CD14-positive monocyte (primary cell): Measurements from ENCODE around the gene ZNF91. TPM values are rescaled to one million over a fixed set of nuclear protein-coding genes. Genes with fewer than 3 reads are reported as not detected.
"Not testable (repeated sequence)": the region's sequence is repeated elsewhere in the genome, so short reads cannot be mapped to it uniquely, and the experiment has no call there.

Source experiments
- DNase-seq, 3 donors: peaks; one replicate each; pipeline ENCODE4 v3.0.0-alpha.2; 2011 to 2022
- H2AFZ ChIP-seq: 2 replicates; pipeline ENCODE4 v1.6.0; 2012; ENCODE audit warnings: mild to moderate bottlenecking, low read depth, low read length, inconsistent platforms; ENCODE audit not compliant: insufficient read depth, poor library complexity, severe bottlenecking
- H3K27ac ChIP-seq, 2 donors: 1 replicate in 1 of 2; 2 replicates in 1 of 2; pipeline ENCODE4 v1.5.1; 2012 to 2013; ENCODE audit warnings: low read length in 2 of 2, control low read depth in 1 of 2, inconsistent platforms in 1 of 2, low read depth in 1 of 2, mild to moderate bottlenecking in 1 of 2
- H3K27me3 ChIP-seq, 2 donors: one replicate each; pipeline versions ENCODE4 v1.6.0 to v1.6.1; 2011 to 2013; ENCODE audit warnings: low read length in 2 of 2; ENCODE audit not compliant: control insufficient read depth in 2 of 2, insufficient read depth in 2 of 2
- H3K36me3 ChIP-seq, 2 donors: replicated peaks in 1 of 2; 1 replicate in 1 of 2; 2 replicates in 1 of 2; pipeline versions ENCODE4 v1.5.1 to v1.6.1; 2012 to 2013; ENCODE audit warnings: low read length in 2 of 2, control low read depth in 1 of 2, inconsistent platforms in 1 of 2, mild to moderate bottlenecking in 1 of 2; ENCODE audit not compliant: insufficient read depth in 2 of 2, control insufficient read depth in 1 of 2
- H3K4me1 ChIP-seq, 2 donors: 1 replicate in 1 of 2; 2 replicates in 1 of 2; pipeline versions ENCODE4 v1.5.1 to v1.6.1; 2012 to 2013; ENCODE audit warnings: low read length in 2 of 2, control low read depth in 1 of 2, inconsistent platforms in 1 of 2, mild to moderate bottlenecking in 1 of 2, moderate library complexity in 1 of 2; ENCODE audit not compliant: insufficient read depth in 2 of 2, control insufficient read depth in 1 of 2
- H3K4me2 ChIP-seq: replicated peaks from 2 replicates; pipeline ENCODE3; 2012; ENCODE audit warnings: low read length, moderate library complexity, mild to moderate bottlenecking; ENCODE audit not compliant: poor library complexity, severe bottlenecking; ENCODE audit errors: extremely low read depth
- H3K4me3 ChIP-seq, 3 experiments: fragments of 200-600 bp in 1 of 3; sonication (generic) in 1 of 3; replicated peaks in 1 of 3; 1 replicate in 2 of 3; 2 replicates in 1 of 3; pipeline ENCODE4 v1.5.1; 2011 to 2013; ENCODE audit warnings: low read length in 3 of 3, mild to moderate bottlenecking in 3 of 3, control low read depth in 2 of 3, low read depth in 2 of 3, inconsistent platforms in 1 of 3, moderate library complexity in 1 of 3
- H3K79me2 ChIP-seq: 2 replicates; pipeline ENCODE4 v1.6.0; 2012; ENCODE audit warnings: mild to moderate bottlenecking, control low read depth, inconsistent platforms, low read length, moderate library complexity; ENCODE audit not compliant: insufficient read depth
- H3K9ac ChIP-seq: 2 replicates; pipeline ENCODE4 v1.6.0; 2017; ENCODE audit warnings: low read length, mild to moderate bottlenecking; ENCODE audit not compliant: insufficient read depth, poor library complexity, severe bottlenecking
- H3K9me3 ChIP-seq, 2 donors: replicated peaks in 1 of 2; 1 replicate in 1 of 2; 2 replicates in 1 of 2; pipeline versions ENCODE4 v1.5.1 to v1.6.1; 2012 to 2013; ENCODE audit warnings: low read length in 2 of 2, control low read depth in 1 of 2; ENCODE audit not compliant: control insufficient read depth in 1 of 2, insufficient read depth in 1 of 2
- H4K20me1 ChIP-seq: 2 replicates; pipeline ENCODE4 v1.6.0; 2012; ENCODE audit warnings: mild to moderate bottlenecking, low read length, control low read depth, moderate library complexity; ENCODE audit not compliant: insufficient read depth
- H3K27ac Mint-ChIP-seq, 7 donors: one replicate each; pipeline ENCODE4 v1.8.0; 2020; ENCODE audit warnings: mild to moderate bottlenecking in 7 of 7, mixed read lengths in 7 of 7, moderate library complexity in 6 of 7, inconsistent platforms in 2 of 7
- H3K27me3 Mint-ChIP-seq, 3 donors: one replicate each; pipeline ENCODE4 v1.8.0; 2021 to 2022; ENCODE audit warnings: low read depth in 3 of 3, mild to moderate bottlenecking in 3 of 3, mixed read lengths in 3 of 3, moderate library complexity in 3 of 3, inconsistent platforms in 1 of 3
- H3K36me3 Mint-ChIP-seq, 2 donors: one replicate each; pipeline ENCODE4 v1.8.0; 2020; ENCODE audit warnings: mixed read lengths in 2 of 2, inconsistent platforms in 1 of 2, mild to moderate bottlenecking in 1 of 2
- H3K4me1 Mint-ChIP-seq: one replicate; pipeline ENCODE4 v1.8.0; 2020; ENCODE audit warnings: mild to moderate bottlenecking, mixed read lengths
- H3K4me3 Mint-ChIP-seq, 2 donors: one replicate each; pipeline ENCODE4 v1.8.0; 2020; ENCODE audit warnings: mild to moderate bottlenecking in 2 of 2, mixed read lengths in 2 of 2, moderate library complexity in 1 of 2
- H3K9me3 Mint-ChIP-seq, 7 donors: one replicate each; pipeline ENCODE4 v1.8.0; 2020 to 2022; ENCODE audit warnings: mixed read lengths in 7 of 7, mild to moderate bottlenecking in 6 of 7, moderate library complexity in 6 of 7, inconsistent platforms in 2 of 7
- WGBS: methylation state at CpG from one replicate; pipeline ENCODE4 v1.1.5; 2013; ENCODE audit warnings: missing lambda C conversion rate; ENCODE audit not compliant: insufficient coverage; 5-methylcytosine and 5-hydroxymethylcytosine counted together
- intact Hi-C, 2 donors: fragments of 100-400 bp; cut with micrococcal nuclease; formaldehyde crosslinking; loops; one replicate each; pipeline versions ENCODE4 v1.15.0 to v1.15.1; 2023
- polyA plus RNA-seq, 3 donors: library from polyadenylated mRNA; depleted of rRNA in 1 of 3; unstranded in 2 of 3; stranded (reverse) in 1 of 3; fragments of 300-500 nt in 2 of 3; fragments of >200 nt in 1 of 3; fragmentation: Illumina TruSeq in 2 of 3; gene quantifications; 1 replicate in 2 of 3; 2 replicates in 1 of 3; pipeline ENCODE4 v1.2.3, GENCODE V29; 2012 to 2021
- TF ChIP-seq, protein P1 (sequence below): fragments of 200-600 bp; IDR thresholded peaks from one replicate; pipeline ENCODE4 v1.8.0; 2022; ENCODE audit warnings: antibody characterized with exemption, mild to moderate bottlenecking

ZNF91 gene
- polyA plus RNA-seq, 3 donors = 3.5 to 5.5 (median 4.9) TPM

DNA sequence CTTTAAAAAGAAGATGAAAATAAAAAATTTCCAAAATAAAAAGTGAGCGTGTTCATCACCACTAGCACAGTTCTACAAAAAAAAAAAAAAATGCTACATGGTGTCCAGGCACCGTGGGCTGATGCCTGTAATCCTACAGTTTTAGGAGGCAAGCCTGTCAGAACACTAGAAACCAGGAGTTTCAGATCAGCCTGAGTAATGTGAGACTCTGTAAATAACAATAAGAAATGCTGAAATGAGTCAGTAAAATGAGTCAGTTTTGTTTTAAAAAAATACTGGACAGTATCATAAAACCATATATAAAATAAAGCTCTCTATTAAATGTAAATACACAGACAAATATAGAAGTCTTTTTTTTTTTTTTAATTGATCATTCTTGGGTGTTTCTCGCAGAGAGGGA is 30.0 kb downstream of the ZNF91 start:
- no peaks in the 10 kb centered on the region for H3K27me3 ChIP-seq
- no CpG with 5 or more reads among the region's 3 CpGs for WGBS
- H3K9me3 Mint-ChIP-seq = peaks cover 26 to 77% (median 74%) of the 10 kb centered on the region in 7 donors

GRCh38 chr19:23361843-23362242 is 33.4 kb downstream of the ZNF91 start:
- H3K27ac ChIP-seq, H3K4me1 ChIP-seq, H3K27ac Mint-ChIP-seq, H3K79me2 ChIP-seq, H3K9ac ChIP-seq, H2AFZ ChIP-seq, intact Hi-C loops, H3K4me1 Mint-ChIP-seq, H4K20me1 ChIP-seq, DNase-seq, H3K4me3 Mint-ChIP-seq, H3K27me3 ChIP-seq, H3K27me3 Mint-ChIP-seq, H3K4me2 ChIP-seq: not testable (repeated sequence)
- peaks cover 38 to 81% (median 77%) of the 10 kb centered on the region in 7 donors for H3K9me3 Mint-ChIP-seq
- H3K9me3 ChIP-seq = peaks cover 34 to 96% of the 10 kb centered on the region in 2 donors
- no CpG with 5 or more reads among the region's 1 CpG for WGBS
- H3K36me3 ChIP-seq = peaks cover 0 to 40% of the 10 kb centered on the region in 2 donors
- H3K36me3 Mint-ChIP-seq = peaks cover 27 to 42% of the 10 kb centered on the region in 2 donors
- H3K4me3 ChIP-seq = peak overlapping the region in 1 of 3 experiments; percentile 25

More for the DNA sequence above, 30.0 kb downstream of the ZNF91 start:
- H3K9me3 ChIP-seq = peaks cover 40 to 91% of the 10 kb centered on the region in 2 donors
- H3K4me3 ChIP-seq = no peak overlapping the region
- no peak overlapping the region for H3K4me2 ChIP-seq
- Mint-ChIP-seq H3K36me3 (peaks cover 43 to 68% of the 10 kb centered on the region in 2 donors), H3K27ac (no peak overlapping the region), H3K4me1 (no peaks in the 10 kb centered on the region), H3K4me3 (no peak overlapping the region), H3K27me3 (no peaks in the 10 kb centered on the region)
- H3K36me3 ChIP-seq = peaks cover 5 to 59% of the 10 kb centered on the region in 2 donors
- no peak overlapping the region for H3K9ac ChIP-seq
- intact Hi-C loops = no loop called here
- H3K27ac ChIP-seq = no peak overlapping the region
- H3K79me2 ChIP-seq = no peaks in the 10 kb centered on the region
- no peaks in the 10 kb centered on the region for H3K4me1 ChIP-seq
- H2AFZ ChIP-seq = no peak overlapping the region
- H4K20me1 ChIP-seq = no peaks in the 10 kb centered on the region
- no peak for DNase-seq
- TF ChIP-seq, protein P1, sequence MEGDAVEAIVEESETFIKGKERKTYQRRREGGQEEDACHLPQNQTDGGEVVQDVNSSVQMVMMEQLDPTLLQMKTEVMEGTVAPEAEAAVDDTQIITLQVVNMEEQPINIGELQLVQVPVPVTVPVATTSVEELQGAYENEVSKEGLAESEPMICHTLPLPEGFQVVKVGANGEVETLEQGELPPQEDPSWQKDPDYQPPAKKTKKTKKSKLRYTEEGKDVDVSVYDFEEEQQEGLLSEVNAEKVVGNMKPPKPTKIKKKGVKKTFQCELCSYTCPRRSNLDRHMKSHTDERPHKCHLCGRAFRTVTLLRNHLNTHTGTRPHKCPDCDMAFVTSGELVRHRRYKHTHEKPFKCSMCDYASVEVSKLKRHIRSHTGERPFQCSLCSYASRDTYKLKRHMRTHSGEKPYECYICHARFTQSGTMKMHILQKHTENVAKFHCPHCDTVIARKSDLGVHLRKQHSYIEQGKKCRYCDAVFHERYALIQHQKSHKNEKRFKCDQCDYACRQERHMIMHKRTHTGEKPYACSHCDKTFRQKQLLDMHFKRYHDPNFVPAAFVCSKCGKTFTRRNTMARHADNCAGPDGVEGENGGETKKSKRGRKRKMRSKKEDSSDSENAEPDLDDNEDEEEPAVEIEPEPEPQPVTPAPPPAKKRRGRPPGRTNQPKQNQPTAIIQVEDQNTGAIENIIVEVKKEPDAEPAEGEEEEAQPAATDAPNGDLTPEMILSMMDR = no peak
